22Rv1 (cell line): Measurements from ENCODE around the gene DHRS3.

ENCODE experiments used
- H3K27ac ChIP-seq: fragments of 450-650 bp; 2 replicates; pipeline ENCODE4 v1.5.1; 2017
- ZFX ChIP-seq: fragments of 450-650 bp; IDR thresholded peaks from 2 replicates; pipeline ENCODE4 v1.6.1; 2017; ENCODE audit warnings: antibody characterized with exemption, borderline replicate concordance
- TF ChIP-seq, protein P1 (sequence below): fragments of 450-650 bp; IDR thresholded peaks from 2 replicates; pipeline ENCODE4 v1.5.1; 2017; ENCODE audit warnings: mild to moderate bottlenecking

The DHRS3 gene

DNA sequence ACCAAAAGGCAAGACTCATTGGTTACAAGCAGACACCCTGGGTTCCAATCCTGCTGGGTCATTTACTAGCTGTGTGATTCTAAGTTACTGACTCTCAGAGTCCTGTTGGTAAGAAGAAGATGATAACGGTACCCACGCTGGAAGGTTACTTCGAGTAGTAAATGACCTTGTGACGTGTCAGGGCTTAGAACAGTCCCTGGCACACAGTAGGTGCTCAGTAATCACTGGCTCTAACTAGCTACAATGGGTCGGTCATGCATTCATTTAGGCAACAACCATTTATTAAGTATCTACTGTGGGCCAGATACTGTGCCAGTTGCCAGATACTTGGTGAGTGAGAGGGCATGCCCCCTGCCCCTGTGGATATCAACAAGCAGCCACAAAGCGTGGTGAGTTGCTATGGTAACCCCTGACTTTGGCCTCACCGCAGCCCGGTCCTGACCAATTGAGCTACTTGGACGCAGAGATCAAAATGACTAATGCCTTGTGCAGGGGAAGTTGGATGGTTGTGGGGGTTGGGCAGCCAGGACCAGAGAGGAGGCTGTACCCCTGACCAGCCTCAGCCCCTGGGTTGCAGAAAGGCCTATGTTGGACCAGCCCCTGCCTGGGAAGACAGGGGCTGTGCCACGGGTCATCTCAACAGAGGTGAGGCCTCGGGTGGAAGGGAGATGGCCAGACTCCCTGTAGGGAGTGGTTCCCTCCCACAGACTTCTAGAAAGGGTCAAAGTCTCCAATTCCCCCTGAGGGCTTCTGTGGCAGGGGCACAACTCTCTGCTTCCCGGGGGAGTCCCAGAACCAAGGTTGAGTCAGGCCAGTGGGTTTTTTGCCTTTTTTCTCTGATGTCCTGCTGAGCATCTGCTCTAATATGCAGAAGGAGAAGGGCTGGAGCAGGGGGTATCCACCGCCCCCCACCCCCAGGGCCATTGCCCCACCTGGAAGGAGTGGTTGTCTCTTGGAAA lies 16.0 kb downstream of the DHRS3 start:
- H3K27ac ChIP-seq: no peak overlapping the region
- TF ChIP-seq, protein P1, sequence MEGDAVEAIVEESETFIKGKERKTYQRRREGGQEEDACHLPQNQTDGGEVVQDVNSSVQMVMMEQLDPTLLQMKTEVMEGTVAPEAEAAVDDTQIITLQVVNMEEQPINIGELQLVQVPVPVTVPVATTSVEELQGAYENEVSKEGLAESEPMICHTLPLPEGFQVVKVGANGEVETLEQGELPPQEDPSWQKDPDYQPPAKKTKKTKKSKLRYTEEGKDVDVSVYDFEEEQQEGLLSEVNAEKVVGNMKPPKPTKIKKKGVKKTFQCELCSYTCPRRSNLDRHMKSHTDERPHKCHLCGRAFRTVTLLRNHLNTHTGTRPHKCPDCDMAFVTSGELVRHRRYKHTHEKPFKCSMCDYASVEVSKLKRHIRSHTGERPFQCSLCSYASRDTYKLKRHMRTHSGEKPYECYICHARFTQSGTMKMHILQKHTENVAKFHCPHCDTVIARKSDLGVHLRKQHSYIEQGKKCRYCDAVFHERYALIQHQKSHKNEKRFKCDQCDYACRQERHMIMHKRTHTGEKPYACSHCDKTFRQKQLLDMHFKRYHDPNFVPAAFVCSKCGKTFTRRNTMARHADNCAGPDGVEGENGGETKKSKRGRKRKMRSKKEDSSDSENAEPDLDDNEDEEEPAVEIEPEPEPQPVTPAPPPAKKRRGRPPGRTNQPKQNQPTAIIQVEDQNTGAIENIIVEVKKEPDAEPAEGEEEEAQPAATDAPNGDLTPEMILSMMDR: no peak
- no peak for TF ChIP-seq ZFX

DNA sequence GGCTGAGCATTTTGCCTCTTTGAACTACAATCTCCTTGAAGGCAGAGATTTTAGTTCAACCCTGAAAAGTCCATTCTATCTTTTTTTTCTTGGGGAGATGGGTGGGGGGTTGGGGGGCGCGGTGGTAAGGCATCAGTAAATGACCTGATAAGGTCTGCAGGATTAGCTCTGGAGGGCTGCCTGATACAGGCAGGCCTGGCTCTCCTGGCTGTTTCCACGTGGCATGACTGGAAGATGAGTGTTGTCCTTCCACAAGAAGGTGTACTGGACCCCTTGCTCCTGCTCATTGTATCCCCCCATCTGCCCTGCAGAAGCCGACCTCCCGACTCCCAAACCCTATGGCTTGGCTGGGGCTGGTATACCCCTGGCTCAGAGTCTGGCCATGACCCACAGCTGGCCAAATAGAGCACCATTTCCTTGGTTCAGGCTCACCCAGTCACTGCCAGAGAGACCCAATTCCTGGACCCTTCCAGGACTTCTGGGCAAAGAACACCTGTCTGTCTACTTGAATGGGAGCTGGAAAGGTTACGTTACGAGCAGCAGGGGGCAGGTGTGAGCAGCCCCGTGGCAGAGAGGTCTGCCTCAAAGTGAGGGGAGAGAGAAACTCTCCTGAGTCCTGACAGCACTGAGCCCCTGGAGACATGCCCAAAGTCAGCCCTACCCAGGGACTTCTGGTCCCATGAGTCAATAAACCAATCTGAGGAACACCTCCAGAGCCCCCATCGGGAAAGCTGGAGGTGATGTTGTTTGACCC lies 17.0 kb downstream of the DHRS3 start:
- no peak overlapping the region for H3K27ac ChIP-seq
- TF ChIP-seq, protein P1: peak; percentile 78
- no peak for TF ChIP-seq ZFX

DNA sequence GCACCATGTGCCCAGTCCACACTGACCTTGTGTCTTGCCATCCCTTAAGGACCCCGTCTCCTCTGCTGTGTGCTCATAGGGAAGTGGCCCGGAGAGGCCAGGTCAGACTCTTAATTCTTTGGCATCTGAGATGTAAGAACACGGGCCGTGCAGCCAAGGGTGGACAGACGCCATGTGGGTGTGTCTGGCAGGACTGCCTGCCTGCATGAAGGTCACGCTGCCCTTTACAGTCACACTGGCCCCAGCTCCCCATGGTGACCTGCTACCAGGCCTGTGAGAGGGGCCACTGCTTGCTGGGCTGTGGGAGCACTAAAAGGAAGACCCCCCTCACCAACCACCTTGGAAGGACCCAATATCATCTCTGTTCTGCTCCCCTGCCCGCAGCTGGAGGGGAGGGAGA lies 17.7 kb downstream of the DHRS3 start:
- no peak overlapping the region for H3K27ac ChIP-seq

DNA sequence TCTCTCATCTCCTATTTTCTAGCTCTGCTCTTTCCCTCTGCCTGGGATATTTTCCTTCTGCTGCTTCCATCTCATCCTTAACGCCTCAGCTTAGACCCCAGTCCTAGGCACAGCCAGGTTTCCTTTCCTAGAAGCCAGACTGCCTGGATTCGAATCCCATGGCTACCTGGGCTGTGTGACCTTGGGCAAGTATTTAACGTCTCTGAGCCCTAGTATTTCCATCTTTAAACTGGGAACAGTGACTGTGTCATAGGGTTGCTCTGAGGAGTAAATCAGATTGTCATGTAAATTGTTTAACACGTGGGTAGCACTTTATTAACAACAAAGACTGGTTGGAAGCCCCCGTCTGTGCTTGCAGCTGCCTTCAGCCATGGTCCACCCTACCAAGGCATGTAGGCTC lies 18.4 kb downstream of the DHRS3 start:
- no peak for TF ChIP-seq ZFX
- TF ChIP-seq, protein P1: no peak
- H3K27ac ChIP-seq: no peak overlapping the region

More for the DNA sequence above, 17.7 kb downstream of the DHRS3 start:
- TF ChIP-seq, protein P1: no peak
- TF ChIP-seq ZFX: no peak

DNA sequence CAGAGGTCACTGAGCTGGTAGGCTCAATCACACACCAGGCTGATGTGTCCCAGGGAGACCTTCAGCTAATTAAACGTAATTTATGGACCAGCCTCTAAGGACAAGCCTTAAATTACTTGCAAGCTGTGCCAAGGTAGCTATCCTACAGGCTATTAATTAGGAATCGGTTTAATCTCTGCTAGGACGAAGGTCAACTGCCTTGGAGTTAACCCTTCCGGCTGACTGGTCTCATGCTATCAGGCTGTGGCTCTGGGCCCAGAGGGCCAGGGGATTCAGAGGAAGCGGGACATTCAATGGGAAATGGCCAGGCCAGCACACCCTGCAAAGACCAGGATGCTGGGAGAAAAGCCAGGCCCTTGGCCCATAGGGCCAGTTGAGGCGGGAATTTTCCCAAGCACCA lies 19.0 kb downstream of the DHRS3 start:
- TF ChIP-seq ZFX: no peak
- TF ChIP-seq, protein P1: no peak
- no peak overlapping the region for H3K27ac ChIP-seq

DNA sequence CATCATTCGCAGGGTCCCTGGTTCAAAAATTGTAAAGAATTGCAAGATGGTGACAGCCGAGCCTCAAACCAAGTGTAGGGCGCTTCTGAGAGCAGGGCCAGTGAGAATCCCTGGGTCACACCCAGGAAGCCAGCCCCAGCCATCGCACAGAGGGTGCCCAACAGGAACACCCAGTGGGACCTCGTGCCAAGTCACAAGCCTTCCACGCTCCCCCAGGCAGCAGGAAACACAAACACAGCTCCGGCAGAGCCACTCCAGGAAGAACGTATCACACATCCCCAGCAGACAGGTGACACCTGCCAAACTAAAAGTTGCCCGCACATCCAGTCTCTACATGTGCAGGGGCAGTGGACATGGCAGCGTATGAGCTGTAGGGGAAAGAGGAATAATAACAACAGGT lies 20.2 kb downstream of the DHRS3 start:
- TF ChIP-seq, protein P1: no peak
- TF ChIP-seq ZFX: no peak
- no peak overlapping the region for H3K27ac ChIP-seq
